Psoas muscle (tissue), 8 donors: ENCODE measurements around the gene NUTF2. TPM values are rescaled to one million over a fixed set of nuclear protein-coding genes. Genes with fewer than 3 reads are reported as not detected.

Experiments used
- ATAC-seq, 4 donors: fragments of 200-7000 bp; cut with Tn5 transposase; one replicate each; pipeline ENCODE4 v1.9.1; 2020; ENCODE audit warnings: moderate library complexity in 3 of 4, mild to moderate bottlenecking in 2 of 4
- DNase-seq, 2 donors: peaks; one replicate each; pipeline ENCODE4 v3.0.0-alpha.2; 2020
- H3K27ac ChIP-seq: fragments of 200-600 bp; one replicate; pipeline ENCODE4 v1.8.0; 2022
- H3K27me3 ChIP-seq, 3 donors: fragments of 200-600 bp in 1 of 3; one replicate each; pipeline versions ENCODE4 v1.6.1 to v1.8.0; 2013 to 2022; ENCODE audit warnings: low read length in 2 of 3, mild to moderate bottlenecking in 2 of 3, moderate library complexity in 1 of 3; ENCODE audit not compliant: insufficient read depth in 3 of 3
- H3K36me3 ChIP-seq, 2 donors: fragments of 200-600 bp in 1 of 2; one replicate each; pipeline versions ENCODE4 v1.6.1 to v1.8.0; 2013 to 2022; ENCODE audit warnings: low read depth in 1 of 2, mild to moderate bottlenecking in 1 of 2, moderate library complexity in 1 of 2; ENCODE audit not compliant: insufficient read depth in 1 of 2
- H3K4me1 ChIP-seq: fragments of 200-600 bp; one replicate; pipeline ENCODE4 v1.8.0; 2022
- H3K4me3 ChIP-seq: fragments of 200-600 bp; one replicate; pipeline ENCODE4 v1.8.0; 2022; ENCODE audit warnings: mild to moderate bottlenecking
- H3K9me3 ChIP-seq: fragments of 200-600 bp; one replicate; pipeline ENCODE4 v1.8.0; 2022
- WGBS, 3 donors: extraction: QIAGEN DNeasy Blood & Tissue Kit; methylation state at CpG; one replicate each; pipeline versions ENCODE4 v1.1.6 to v1.1.7; 2013; 5-methylcytosine and 5-hydroxymethylcytosine counted together
- intact Hi-C, 2 donors: fragments of 100-400 bp; cut with DNase I; formaldehyde crosslinking; loops; one replicate each; pipeline versions ENCODE4 v1.11.0 to v1.14.2; 2022
- polyA plus RNA-seq, 3 donors: library from polyadenylated mRNA; stranded (reverse); fragments of 200-250 nt; gene quantifications; one replicate each; pipeline ENCODE4 v1.2.3, GENCODE V29; 2013
- total RNA-seq, 4 donors: library from RNA; stranded (reverse); fragmentation: NEBNext Ultra II Directional in 2 of 4; extraction: Animal tissue kit (Norgen Biotek cat#: 25700) in 2 of 4; gene quantifications; one replicate each; pipeline versions ENCODE4 v1.2.1 to v1.2.4, GENCODE V29; 2021 to 2023
- TF ChIP-seq, protein P1 (sequence below): fragments of 200-600 bp; IDR thresholded peaks from one replicate; pipeline ENCODE4 v1.8.0; 2022; ENCODE audit warnings: antibody characterized with exemption
- donor health status: healthy with polysubstance abuse.
- donor health status: DM: no; HTN: no; CAD: no; lungs with moderate emphysema.
- donor health status: Bipolar disorder and iron deficiency.
- donor health status: healthy.
- donor health status: DM: yes; HTN: yes; CAD: no.
- donor health status: DM: no; HTN: no; CAD: no.
- donor health status: DM: no; HTN: no; CAD: no.
- donor health status: DM: yes; HTN: yes; CAD: no.

The NUTF2 gene
- total and polyA plus RNA-seq, 7 donors = 77.4 to 170 (median 104) TPM

DNA sequence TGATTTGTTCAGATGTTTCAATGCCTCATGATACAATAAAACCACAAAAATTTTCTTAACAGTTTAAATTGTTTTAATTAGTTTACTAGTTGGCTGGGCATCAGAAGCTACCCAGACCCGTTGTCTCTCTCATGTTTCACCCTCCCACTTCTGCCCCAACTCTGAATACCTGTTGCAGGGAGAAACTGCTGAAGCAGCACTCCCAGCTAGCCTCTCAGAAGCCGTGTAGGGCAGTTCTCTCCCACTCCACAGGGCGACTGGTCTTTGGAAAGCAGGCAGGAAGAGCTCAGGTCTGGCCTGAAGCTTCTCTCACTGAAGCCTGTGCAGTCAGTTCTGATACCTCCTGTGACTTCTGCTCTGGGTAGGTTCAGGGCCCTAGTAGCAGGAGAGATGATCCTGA, 24.5 kb downstream of the NUTF2 start:
- Histone ChIP-seq H3K27ac (peak overlapping the region; percentile 87), H3K4me3 (no peak overlapping the region), H3K27me3 (no peaks in the 10 kb centered on the region), H3K9me3 (no peaks in the 10 kb centered on the region), H3K36me3 (peaks cover 2 to 65% of the 10 kb centered on the region in 2 donors), H3K4me1 (peaks cover 29% of the 10 kb centered on the region)
- TF ChIP-seq, protein P1, sequence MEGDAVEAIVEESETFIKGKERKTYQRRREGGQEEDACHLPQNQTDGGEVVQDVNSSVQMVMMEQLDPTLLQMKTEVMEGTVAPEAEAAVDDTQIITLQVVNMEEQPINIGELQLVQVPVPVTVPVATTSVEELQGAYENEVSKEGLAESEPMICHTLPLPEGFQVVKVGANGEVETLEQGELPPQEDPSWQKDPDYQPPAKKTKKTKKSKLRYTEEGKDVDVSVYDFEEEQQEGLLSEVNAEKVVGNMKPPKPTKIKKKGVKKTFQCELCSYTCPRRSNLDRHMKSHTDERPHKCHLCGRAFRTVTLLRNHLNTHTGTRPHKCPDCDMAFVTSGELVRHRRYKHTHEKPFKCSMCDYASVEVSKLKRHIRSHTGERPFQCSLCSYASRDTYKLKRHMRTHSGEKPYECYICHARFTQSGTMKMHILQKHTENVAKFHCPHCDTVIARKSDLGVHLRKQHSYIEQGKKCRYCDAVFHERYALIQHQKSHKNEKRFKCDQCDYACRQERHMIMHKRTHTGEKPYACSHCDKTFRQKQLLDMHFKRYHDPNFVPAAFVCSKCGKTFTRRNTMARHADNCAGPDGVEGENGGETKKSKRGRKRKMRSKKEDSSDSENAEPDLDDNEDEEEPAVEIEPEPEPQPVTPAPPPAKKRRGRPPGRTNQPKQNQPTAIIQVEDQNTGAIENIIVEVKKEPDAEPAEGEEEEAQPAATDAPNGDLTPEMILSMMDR = no peak
- ATAC-seq = no peak
- WGBS, 3 donors = 54 to 70% (median 70%) methylated on average over 3 of the region's 3 CpGs
- intact Hi-C loops = no loop called here
- no peak for DNase-seq

DNA sequence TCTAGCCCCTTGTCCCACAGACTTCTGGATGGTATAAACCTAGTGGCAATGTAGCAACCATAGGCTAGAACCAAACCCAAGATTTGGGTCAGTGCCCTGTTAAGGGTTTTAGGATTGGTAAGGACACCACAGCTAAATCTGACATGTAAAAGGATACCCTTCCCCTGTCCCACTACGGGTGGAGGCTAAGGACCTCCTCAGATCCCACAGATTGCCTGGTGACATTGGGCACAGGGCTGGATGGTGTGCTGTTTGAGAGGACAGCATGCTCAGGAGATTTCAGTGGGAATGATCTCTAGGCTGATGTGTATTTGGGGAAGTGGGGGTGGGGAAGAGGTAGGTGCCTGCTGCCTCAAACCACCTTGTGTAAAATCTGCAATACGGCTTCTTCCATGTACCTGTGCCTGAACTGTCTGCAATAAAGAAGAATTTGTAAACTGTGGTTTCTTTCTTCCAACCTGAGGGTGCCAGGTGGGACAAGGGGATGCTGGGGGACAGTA, 25.4 kb downstream of the NUTF2 start:
- peak overlapping the region; percentile 100 for H3K4me3 ChIP-seq
- ATAC-seq (peak in 1 of 4 donors; percentile 5), DNase-seq (no peak)
- H3K27ac ChIP-seq = peak overlapping the region; percentile 87
- H3K36me3 ChIP-seq = peaks cover 2 to 65% of the 10 kb centered on the region in 2 donors
- peaks cover 30% of the 10 kb centered on the region for H3K4me1 ChIP-seq
- WGBS, 3 donors = 49 to 64% (median 59%) methylated on average over 2 of the region's 2 CpGs
- intact Hi-C loops = no loop called here
- TF ChIP-seq, protein P1 = no peak
- H3K27me3 ChIP-seq = no peaks in the 10 kb centered on the region
- H3K9me3 ChIP-seq = no peaks in the 10 kb centered on the region

DNA sequence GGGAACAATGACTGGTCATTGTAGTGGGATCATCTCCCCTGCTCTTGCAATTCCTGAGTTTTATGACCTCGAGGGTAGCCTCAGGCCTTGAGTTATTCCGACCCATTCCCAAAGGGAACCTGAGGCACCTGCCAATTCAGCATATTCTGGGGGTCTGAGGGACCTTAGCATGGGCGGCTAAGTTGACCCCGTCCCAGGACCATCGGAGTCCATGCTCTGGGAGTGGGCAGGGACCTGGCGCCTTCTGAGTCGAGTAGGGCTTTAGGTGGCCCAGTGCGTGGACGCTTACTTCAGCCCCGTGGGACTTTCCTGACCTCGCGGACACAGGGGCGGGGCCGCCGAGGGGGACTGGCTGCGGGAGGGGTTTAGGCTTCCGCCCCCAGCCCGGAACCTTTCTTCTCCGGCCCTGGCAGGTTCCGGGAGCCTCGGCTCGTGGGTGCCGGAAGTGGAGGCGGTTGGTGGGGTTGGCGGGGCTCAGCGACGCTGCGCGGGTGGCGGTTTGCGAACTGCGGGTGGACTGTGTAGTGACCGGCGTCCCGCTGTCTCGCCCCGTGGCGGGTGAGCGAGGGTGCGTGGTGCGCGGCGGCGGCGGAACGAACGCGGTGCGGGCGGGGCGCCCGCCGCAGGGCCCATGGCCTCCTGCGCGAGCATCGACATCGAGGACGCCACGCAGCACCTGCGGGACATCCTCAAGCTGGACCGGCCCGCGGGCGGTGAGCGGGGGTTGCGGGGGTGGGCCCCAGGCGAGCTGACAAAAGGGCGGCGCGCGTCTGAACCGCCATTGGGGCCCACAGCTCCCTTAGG, 26.1 kb downstream of the NUTF2 start, which contains the start of gene EDC4:
EDC4 (plus strand) TSS at position 422 of the 804 bp plus-strand sequence; CDS start at position 632, 210 bp downstream.
- DNase-seq (peak; percentile 89 to 94), ATAC-seq (peak; percentile 90 to 95 (median 94))
- H3K36me3 ChIP-seq = peaks cover 5 to 65% of the 10 kb centered on the region in 2 donors
- WGBS, 3 donors = 1 to 2% (median 1%) methylated on average over 45 to 72 of the region's 72 CpGs
- H3K27me3 ChIP-seq = no peaks in the 10 kb centered on the region
- peak within 1 kb of the TSS; percentile 100 for H3K4me3 ChIP-seq
- H3K27ac ChIP-seq = peak within 1 kb of the TSS; percentile 87
- intact Hi-C loops = no loop called here
- TF ChIP-seq, protein P1 = no peak
- no peaks in the 10 kb centered on the region for H3K9me3 ChIP-seq
- peaks cover 30% of the 10 kb centered on the region for H3K4me1 ChIP-seq

DNA sequence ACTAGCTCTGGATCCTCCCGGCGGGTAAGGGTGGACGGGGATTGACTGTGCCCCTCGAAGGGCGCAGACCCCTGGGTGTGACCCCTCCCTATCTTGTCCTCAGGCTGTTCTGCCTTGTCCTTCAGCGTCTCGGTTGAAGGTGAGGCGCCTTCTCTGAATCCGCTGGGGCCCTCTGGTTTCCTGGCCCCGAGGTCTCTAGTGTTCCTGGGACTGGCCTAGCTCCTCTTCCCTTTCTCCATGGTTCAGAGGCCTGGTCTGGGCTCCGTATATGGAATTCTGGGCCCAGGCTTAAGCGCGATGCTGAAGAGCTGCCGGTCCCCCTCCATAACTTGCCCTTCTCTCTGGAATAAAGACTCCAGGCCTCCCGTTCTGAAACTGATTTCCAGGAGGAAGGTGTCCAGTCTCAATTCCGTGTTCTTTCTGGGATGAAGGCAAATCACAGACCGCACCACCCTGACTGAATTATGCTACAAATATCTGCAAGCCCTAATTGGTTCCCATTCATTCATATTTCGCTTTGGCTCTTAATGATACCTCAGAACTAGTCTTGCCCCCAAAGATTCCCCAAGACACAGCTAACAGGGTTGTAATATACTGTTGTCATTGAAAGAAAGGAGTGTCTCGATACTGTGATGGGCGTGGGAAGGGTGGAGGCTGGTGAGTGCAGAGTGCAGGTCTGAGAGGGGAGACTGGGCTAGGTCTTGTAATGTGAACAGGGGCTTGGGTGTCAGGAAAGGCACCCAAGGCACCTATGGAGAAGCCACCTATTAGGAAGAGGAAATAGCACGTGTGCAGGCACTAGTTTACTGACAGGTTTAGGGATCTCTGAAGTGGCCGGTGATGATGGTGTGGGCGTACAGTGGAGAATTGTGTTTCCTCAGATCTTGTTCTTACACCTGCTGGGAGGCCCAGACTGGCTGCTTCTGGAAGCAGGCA, 27.0 kb downstream of the NUTF2 start:
- peak in 3 of 4 donors; percentile 8 to 31 (median 18) for ATAC-seq
- Histone ChIP-seq H3K27me3 (no peaks in the 10 kb centered on the region), H3K36me3 (peaks cover 2 to 65% of the 10 kb centered on the region in 2 donors), H3K9me3 (no peaks in the 10 kb centered on the region), H3K27ac (peak overlapping the region; percentile 87), H3K4me1 (peaks cover 30% of the 10 kb centered on the region), H3K4me3 (peak overlapping the region; percentile 100)
- no peak for DNase-seq
- 11 to 12% (median 11%) methylated on average over 23 of the region's 23 CpGs for WGBS, 3 donors
- intact Hi-C loops = no loop called here
- TF ChIP-seq, protein P1 = no peak
